GM12878 (cell line): ENCODE results near the gene PDZD7. TPM values are rescaled to one million over a fixed set of nuclear protein-coding genes. Genes with fewer than 3 reads are reported as not detected.

Source experiments
- ASH2L ChIP-seq: fragments of 300-600, 200-600 bp; sonication (generic); IDR thresholded peaks from 2 replicates; pipeline ENCODE4 v1.6.1; 2017; ENCODE audit warnings: low read depth, mild to moderate bottlenecking, borderline replicate concordance
- CBX5 ChIP-seq: sonication (generic); IDR thresholded peaks from 2 replicates; pipeline ENCODE4 v1.6.1; 2016; ENCODE audit warnings: low read depth, moderate library complexity, mild to moderate bottlenecking, inconsistent platforms
- EZH2 ChIP-seq: IDR thresholded peaks from 2 replicates; pipeline ENCODE4 v1.6.1; 2012; ENCODE audit warnings: low read depth, mild to moderate bottlenecking, control low read depth, inconsistent platforms, low read length, borderline replicate concordance; ENCODE audit not compliant: control insufficient read depth
- GATAD2B ChIP-seq: fragments of 450-650 bp; conservative IDR thresholded peaks from 2 replicates; pipeline ENCODE4 v1.6.1; 2017; ENCODE audit warnings: low read depth, mild to moderate bottlenecking, moderate library complexity
- IRF4 ChIP-seq: IDR thresholded peaks from 2 replicates; pipeline ENCODE4 v1.6.1; 2011; ENCODE audit warnings: low read depth, low read length
- IRF5 ChIP-seq: fragments of 450-650 bp; IDR thresholded peaks from 2 replicates; pipeline ENCODE4 v1.6.1; 2017; ENCODE audit warnings: borderline replicate concordance
- MEF2B ChIP-seq: fragments of 450-650 bp; IDR thresholded peaks from 2 replicates; pipeline ENCODE4 v1.6.1; 2018; ENCODE audit warnings: mild to moderate bottlenecking, moderate library complexity; ENCODE audit not compliant: partially characterized antibody, poor library complexity, severe bottlenecking
- MLLT1 ChIP-seq: fragments of 450-650 bp; IDR thresholded peaks from 2 replicates; pipeline ENCODE4 v1.6.1; 2016; ENCODE audit warnings: mild to moderate bottlenecking
- NBN ChIP-seq: fragments of 450-650 bp; IDR thresholded peaks from 2 replicates; pipeline ENCODE4 v1.6.1; 2016
- NR2C2 ChIP-seq: IDR thresholded peaks from 2 replicates; pipeline ENCODE4 v1.6.1; 2011; ENCODE audit warnings: borderline replicate concordance, low read depth; ENCODE audit not compliant: control insufficient read depth, insufficient read length
- PAX5 ChIP-seq: IDR thresholded peaks from 2 replicates; pipeline ENCODE4 v1.6.1; 2011; ENCODE audit warnings: low read depth, low read length, borderline replicate concordance
- SP1 ChIP-seq: IDR thresholded peaks from one replicate; pipeline ENCODE4 v1.6.1; 2011; ENCODE audit warnings: low read depth, low read length
- SPI1 ChIP-seq: IDR thresholded peaks from 2 replicates; pipeline ENCODE4 v1.6.1; 2011; ENCODE audit warnings: low read depth, mild to moderate bottlenecking, low read length, moderate library complexity, borderline replicate concordance; ENCODE audit not compliant: insufficient read depth
- STAT3 ChIP-seq: IDR thresholded peaks from 2 replicates; pipeline ENCODE4 v1.6.1; 2011; ENCODE audit warnings: low read depth, low read length, improper control_type of control experiment
- TAF1 ChIP-seq: IDR thresholded peaks from 2 replicates; pipeline ENCODE4 v1.6.1; 2011; ENCODE audit warnings: mild to moderate bottlenecking, low read depth, low read length, borderline replicate concordance
- TBL1XR1 ChIP-seq: IDR thresholded peaks from 2 replicates; pipeline ENCODE4 v1.6.1; 2012; ENCODE audit warnings: low read depth, low read length, improper control_type of control experiment
- ZNF274 ChIP-seq: IDR thresholded peaks from one replicate; pipeline ENCODE4 v1.8.0; 2011; ENCODE audit not compliant: insufficient read length, insufficient read depth
- polyA plus RNA-seq, 11 experiments: library from polyadenylated mRNA; depleted of rRNA in 4 of 11; unstranded in 6 of 11; stranded (reverse) in 5 of 11; fragments of >200 nt; fragmentation: Nextera tagmentation in 4 of 11; fragmentation: Illumina TruSeq in 1 of 11; extraction: Ambion mirVana in 4 of 11; extraction: Trizol in 1 of 11; gene quantifications; 1 replicate in 1 of 11; 2 replicates in 10 of 11; pipeline versions ENCODE4 v1.2.1 to v1.2.3, GENCODE V29; 2011 to 2016; ENCODE audit warnings: inconsistent platforms in 2 of 11, missing spikeins in 2 of 11, low read depth in 1 of 11
- total RNA-seq, 4 experiments: library from RNA; depleted of rRNA in 3 of 4; stranded (reverse); fragments of >200 nt in 3 of 4; fragmentation: Illumina TruSeq in 1 of 4; extraction: Trizol in 1 of 4; gene quantifications; 2 replicates each; pipeline versions ENCODE4 v1.2.1 to v1.2.3, GENCODE V29; 2013 to 2021
- TF ChIP-seq, protein P1 (sequence below): fragments of 450-650 bp; formaldehyde crosslinking; IDR thresholded peaks from 2 replicates; pipeline ENCODE4 v1.4.0; 2020; ENCODE audit warnings: mild to moderate bottlenecking, moderate library complexity
- TF ChIP-seq, protein P2 (sequence below): fragments of 450-650 bp; IDR thresholded peaks from 2 replicates; pipeline ENCODE4 v1.6.1; 2017; ENCODE audit warnings: low read depth, mild to moderate bottlenecking, moderate library complexity

PDZD7 gene
- total and polyA plus RNA-seq, 10 of the 15 experiments (the other 5 are each of a cell fraction or from before 2014, with no cell fraction given): 0.01 to 0.20 (median 0.03) TPM; not detected in 7

GRCh38 chr10:101071267-101071884 lies 40.4 kb upstream of the PDZD7 start (continued):
- TF ChIP-seq STAT3 (no peak), NR2C2 (no peak), ZNF274 (no peak), EZH2 (no peak), MLLT1 (peak; percentile 51; the same call in 1 of the 2 replicates), SP1 (no peak), SPI1 (peak; percentile 90), IRF5 (no peak), IRF4 (peak; percentile 72; the same call in 1 of the 2 replicates), TBL1XR1 (no peak), GATAD2B (no peak), PAX5 (no peak), NBN (peak; percentile 63; the same call in 1 of the 2 replicates), ASH2L (no peak), CBX5 (no peak), TAF1 (no peak), MEF2B (no peak)
- TF ChIP-seq, protein P1, sequence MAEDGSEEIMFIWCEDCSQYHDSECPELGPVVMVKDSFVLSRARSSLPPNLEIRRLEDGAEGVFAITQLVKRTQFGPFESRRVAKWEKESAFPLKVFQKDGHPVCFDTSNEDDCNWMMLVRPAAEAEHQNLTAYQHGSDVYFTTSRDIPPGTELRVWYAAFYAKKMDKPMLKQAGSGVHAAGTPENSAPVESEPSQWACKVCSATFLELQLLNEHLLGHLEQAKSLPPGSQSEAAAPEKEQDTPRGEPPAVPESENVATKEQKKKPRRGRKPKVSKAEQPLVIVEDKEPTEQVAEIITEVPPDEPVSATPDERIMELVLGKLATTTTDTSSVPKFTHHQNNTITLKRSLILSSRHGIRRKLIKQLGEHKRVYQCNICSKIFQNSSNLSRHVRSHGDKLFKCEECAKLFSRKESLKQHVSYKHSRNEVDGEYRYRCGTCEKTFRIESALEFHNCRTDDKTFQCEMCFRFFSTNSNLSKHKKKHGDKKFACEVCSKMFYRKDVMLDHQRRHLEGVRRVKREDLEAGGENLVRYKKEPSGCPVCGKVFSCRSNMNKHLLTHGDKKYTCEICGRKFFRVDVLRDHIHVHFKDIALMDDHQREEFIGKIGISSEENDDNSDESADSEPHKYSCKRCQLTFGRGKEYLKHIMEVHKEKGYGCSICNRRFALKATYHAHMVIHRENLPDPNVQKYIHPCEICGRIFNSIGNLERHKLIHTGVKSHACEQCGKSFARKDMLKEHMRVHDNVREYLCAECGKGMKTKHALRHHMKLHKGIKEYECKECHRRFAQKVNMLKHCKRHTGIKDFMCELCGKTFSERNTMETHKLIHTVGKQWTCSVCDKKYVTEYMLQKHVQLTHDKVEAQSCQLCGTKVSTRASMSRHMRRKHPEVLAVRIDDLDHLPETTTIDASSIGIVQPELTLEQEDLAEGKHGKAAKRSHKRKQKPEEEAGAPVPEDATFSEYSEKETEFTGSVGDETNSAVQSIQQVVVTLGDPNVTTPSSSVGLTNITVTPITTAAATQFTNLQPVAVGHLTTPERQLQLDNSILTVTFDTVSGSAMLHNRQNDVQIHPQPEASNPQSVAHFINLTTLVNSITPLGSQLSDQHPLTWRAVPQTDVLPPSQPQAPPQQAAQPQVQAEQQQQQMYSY (CRISPR knock-in tag): no peak
- TF ChIP-seq, protein P2, sequence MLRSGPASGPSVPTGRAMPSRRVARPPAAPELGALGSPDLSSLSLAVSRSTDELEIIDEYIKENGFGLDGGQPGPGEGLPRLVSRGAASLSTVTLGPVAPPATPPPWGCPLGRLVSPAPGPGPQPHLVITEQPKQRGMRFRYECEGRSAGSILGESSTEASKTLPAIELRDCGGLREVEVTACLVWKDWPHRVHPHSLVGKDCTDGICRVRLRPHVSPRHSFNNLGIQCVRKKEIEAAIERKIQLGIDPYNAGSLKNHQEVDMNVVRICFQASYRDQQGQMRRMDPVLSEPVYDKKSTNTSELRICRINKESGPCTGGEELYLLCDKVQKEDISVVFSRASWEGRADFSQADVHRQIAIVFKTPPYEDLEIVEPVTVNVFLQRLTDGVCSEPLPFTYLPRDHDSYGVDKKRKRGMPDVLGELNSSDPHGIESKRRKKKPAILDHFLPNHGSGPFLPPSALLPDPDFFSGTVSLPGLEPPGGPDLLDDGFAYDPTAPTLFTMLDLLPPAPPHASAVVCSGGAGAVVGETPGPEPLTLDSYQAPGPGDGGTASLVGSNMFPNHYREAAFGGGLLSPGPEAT: 0 out of 2 replicates have a peak, but pooled peaks have one; percentile 36
- TF ChIP-seq, all 136 proteins: peak for 12
